OCI-LY1 (cell line): Measurements from ENCODE around the gene OXSR1.

ENCODE experiments used
- H2AFZ ChIP-seq: fragments of 200-600 bp; sonication (generic), shearing (Covaris generic); 2 replicates; pipeline ENCODE4 v1.6.0; 2014; ENCODE audit warnings: antibody characterized with exemption, mild to moderate bottlenecking, low read length
- H3F3A ChIP-seq: fragments of 200-600 bp; sonication (generic), shearing (Covaris generic); 2 replicates; pipeline ENCODE4 v1.6.0; 2014; ENCODE audit warnings: mild to moderate bottlenecking, antibody characterized with exemption, low read length, moderate library complexity; ENCODE audit not compliant: insufficient read depth
- H3K27ac ChIP-seq: fragments of 200-600 bp; sonication (generic); 2 replicates; pipeline ENCODE4 v1.5.1; 2014; ENCODE audit warnings: low read length, mixed run types, mild to moderate bottlenecking, low read depth; ENCODE audit not compliant: poor library complexity, severe bottlenecking
- H3K27me3 ChIP-seq: fragments of 200-600 bp; sonication (generic); 2 replicates; pipeline ENCODE4 v1.6.0; 2014; ENCODE audit warnings: antibody characterized with exemption, mild to moderate bottlenecking, low read length, moderate library complexity; ENCODE audit not compliant: insufficient read depth
- H3K36me3 ChIP-seq: fragments of 200-600 bp; sonication (generic); 2 replicates; pipeline ENCODE4 v1.6.1; 2014; ENCODE audit warnings: mild to moderate bottlenecking, antibody characterized with exemption, low read length, moderate library complexity, mixed read lengths; ENCODE audit not compliant: insufficient read depth
- H3K4me1 ChIP-seq: fragments of 200-600 bp; sonication (generic); 2 replicates; pipeline ENCODE4 v1.5.1; 2014; ENCODE audit warnings: mild to moderate bottlenecking, low read length, moderate library complexity; ENCODE audit not compliant: insufficient read depth, severe bottlenecking
- H3K4me2 ChIP-seq: fragments of 200-600 bp; sonication (generic), shearing (Covaris generic); 2 replicates; pipeline ENCODE4 v1.6.1; 2014; ENCODE audit warnings: low read length
- H3K4me3 ChIP-seq: fragments of 200-600 bp; sonication (generic); 2 replicates; pipeline ENCODE4 v1.5.1; 2014; ENCODE audit warnings: low read length, low read depth, mild to moderate bottlenecking, mixed read lengths; ENCODE audit not compliant: poor library complexity, severe bottlenecking
- H3K79me2 ChIP-seq: fragments of 200-600 bp; shearing (Covaris generic); 2 replicates; pipeline ENCODE4 v1.6.1; 2016; ENCODE audit warnings: mixed run types, low read length, mixed read lengths; ENCODE audit not compliant: insufficient read depth
- H3K9ac ChIP-seq: fragments of 200-600 bp; sonication (generic), shearing (Covaris generic); 2 replicates; pipeline ENCODE4 v1.6.1; 2014; ENCODE audit warnings: mild to moderate bottlenecking, low read length, mixed read lengths
- H3K9me2 ChIP-seq: fragments of 200-600 bp; sonication (generic), shearing (Covaris generic); 2 replicates; pipeline ENCODE4 v1.6.1; 2014; ENCODE audit warnings: low read depth, mild to moderate bottlenecking, low read length, mixed read lengths
- H3K9me3 ChIP-seq: fragments of 200-600 bp; shearing (Covaris generic); 2 replicates; pipeline ENCODE4 v1.6.1; 2014; ENCODE audit warnings: low read length, mixed read lengths
- H4K20me1 ChIP-seq: fragments of 200-600 bp; sonication (generic), shearing (Covaris generic); 2 replicates; pipeline ENCODE4 v1.6.0; 2016; ENCODE audit warnings: mild to moderate bottlenecking, low read length; ENCODE audit not compliant: insufficient read depth
- CTCF ChIP-seq: fragments of 200-600 bp; sonication (generic), shearing (Covaris generic); IDR thresholded peaks from 2 replicates; pipeline ENCODE4 v1.5.1; 2017; ENCODE audit warnings: mild to moderate bottlenecking, antibody characterized with exemption, low read length, moderate library complexity, mixed read lengths
- EZH2 ChIP-seq: fragments of 200-600 bp; sonication (generic), shearing (Covaris generic); IDR thresholded peaks from 2 replicates; pipeline ENCODE4 v1.8.0; 2017; ENCODE audit warnings: borderline replicate concordance, mixed run types, mild to moderate bottlenecking, antibody characterized with exemption, low read length, moderate library complexity, mixed read lengths

The OXSR1 gene

DNA sequence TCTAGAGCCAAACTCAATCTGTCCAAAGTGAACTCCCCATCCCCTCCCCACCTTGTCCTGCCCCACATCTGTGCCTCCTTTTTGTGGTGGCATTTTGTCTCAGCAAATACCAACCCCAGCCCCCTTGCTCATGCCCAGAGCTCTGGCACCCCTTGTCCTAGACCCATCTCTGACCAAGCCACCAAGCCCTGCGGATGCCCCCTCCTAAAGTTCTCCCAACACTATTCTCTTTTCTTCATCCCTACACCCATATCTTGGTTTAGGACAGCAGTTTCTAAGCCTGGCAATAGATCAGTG, 46.1 kb upstream of the OXSR1 start:
- H3F3A ChIP-seq, result no peaks in the 10 kb centered on the region
- TF ChIP-seq EZH2, result no peak
- H4K20me1 ChIP-seq, result no peaks in the 10 kb centered on the region
- no peaks in the 10 kb centered on the region for H3K4me1 ChIP-seq
- H3K4me2 ChIP-seq, result no peak overlapping the region
- H3K27ac ChIP-seq, result no peak overlapping the region
- H3K9ac ChIP-seq, result no peak overlapping the region
- H3K27me3 ChIP-seq, result no peaks in the 10 kb centered on the region
- no peaks in the 10 kb centered on the region for H3K9me2 ChIP-seq
- no peak overlapping the region for H2AFZ ChIP-seq
- no peaks in the 10 kb centered on the region for H3K79me2 ChIP-seq
- H3K4me3 ChIP-seq, result no peak overlapping the region
- H3K36me3 ChIP-seq, result peaks cover 20% of the 10 kb centered on the region
- H3K9me3 ChIP-seq, result no peaks in the 10 kb centered on the region

- Histone ChIP-seq H2AFZ (no peak overlapping the region), H3K4me3 (no peak overlapping the region), H3K27ac (no peak overlapping the region), H3K27me3 (no peaks in the 10 kb centered on the region), H3K4me1 (no peaks in the 10 kb centered on the region), H3K9me3 (no peaks in the 10 kb centered on the region), H3F3A (no peaks in the 10 kb centered on the region), H3K9ac (no peak overlapping the region), H3K36me3 (peaks cover 29% of the 10 kb centered on the region), H4K20me1 (no peaks in the 10 kb centered on the region), H3K9me2 (no peaks in the 10 kb centered on the region), H3K79me2 (no peaks in the 10 kb centered on the region), H3K4me2 (no peak overlapping the region)
- TF ChIP-seq CTCF (no peak), EZH2 (no peak)
Measured at GRCh38 chr3:38119821-38120692, 45.3 kb upstream of the OXSR1 start.

DNA sequence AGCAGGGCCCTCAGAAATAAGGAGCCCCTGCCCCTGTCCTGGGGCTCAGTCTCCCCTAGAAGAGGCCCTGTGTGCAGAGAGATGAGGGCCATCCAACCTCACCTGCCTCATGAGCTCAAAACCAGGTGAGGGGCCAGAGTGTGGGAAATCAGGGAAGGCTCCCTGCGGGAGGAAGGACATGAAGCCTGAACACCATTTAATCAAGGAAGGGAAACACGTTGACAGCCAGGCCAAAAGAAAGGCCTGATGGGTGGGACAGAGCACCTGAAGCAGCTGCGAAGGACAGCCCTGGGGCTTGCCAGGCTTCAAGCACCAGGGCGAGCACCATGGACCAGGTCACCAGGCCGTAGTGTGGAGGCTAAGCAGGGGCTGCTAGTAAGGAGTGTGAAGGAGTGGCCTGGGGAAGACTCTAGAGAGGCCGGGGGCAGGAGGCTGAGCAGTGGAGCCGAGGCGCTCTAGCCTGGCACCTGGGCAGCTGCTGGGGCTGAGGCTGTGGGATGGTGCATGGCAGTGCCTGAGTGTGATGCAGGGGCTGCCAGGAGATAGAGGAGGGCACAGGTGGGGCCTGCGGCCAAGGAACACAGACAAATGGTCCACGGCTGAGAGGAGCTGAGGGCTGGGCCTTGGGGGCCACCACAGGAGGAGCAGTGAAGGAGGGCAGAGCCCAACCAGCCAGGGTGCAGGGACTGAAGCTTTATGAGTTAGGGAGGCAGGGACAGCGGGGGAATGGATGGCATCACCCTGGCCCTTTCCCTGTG, 44.5 kb upstream of the OXSR1 start:
- Histone ChIP-seq H3F3A (no peaks in the 10 kb centered on the region), H3K9ac (no peak overlapping the region), H3K27ac (no peak overlapping the region), H3K4me3 (no peak overlapping the region), H2AFZ (no peak overlapping the region), H3K36me3 (peaks cover 37% of the 10 kb centered on the region), H3K9me2 (no peaks in the 10 kb centered on the region), H4K20me1 (no peaks in the 10 kb centered on the region), H3K9me3 (no peaks in the 10 kb centered on the region), H3K79me2 (no peaks in the 10 kb centered on the region), H3K4me2 (no peak overlapping the region), H3K4me1 (no peaks in the 10 kb centered on the region), H3K27me3 (no peaks in the 10 kb centered on the region)
- TF ChIP-seq CTCF (no peak), EZH2 (no peak)
